HEK293 (cell line): Measurements from ENCODE around the gene VPS4A.

Experiments used
- CTCF ChIP-seq: fragments of 450-650 bp; formaldehyde crosslinking; IDR thresholded peaks from 2 replicates; pipeline ENCODE4 v1.5.1; 2016; ENCODE audit warnings: missing biosample characterization, missing genetic modification characterization
- TRIM28 ChIP-seq: IDR thresholded peaks from 2 replicates; pipeline ENCODE4 v1.6.1; 2011; ENCODE audit warnings: low read length, control low read depth, borderline replicate concordance
- ZBTB1 ChIP-seq: fragments of 450-650 bp; formaldehyde crosslinking; IDR thresholded peaks from 2 replicates; pipeline ENCODE4 v1.5.1; 2016; ENCODE audit warnings: missing biosample characterization, missing genetic modification characterization
- ZNF239 ChIP-seq: fragments of 450-650 bp; formaldehyde crosslinking; IDR thresholded peaks from 2 replicates; pipeline ENCODE4 v1.5.1; 2016; ENCODE audit warnings: missing biosample characterization, missing genetic modification characterization
- ZNF274 ChIP-seq, 2 experiments: fragments of 200-500 bp in 1 of 2; fragments of 450-650 bp in 1 of 2; sonication (Bioruptor generic) in 1 of 2; formaldehyde crosslinking in 1 of 2; IDR thresholded peaks; 2 replicates each; pipeline versions ENCODE4 v1.5.1 to v1.6.1; 2014 to 2016; ENCODE audit warnings: borderline replicate concordance in 1 of 2, inconsistent platforms in 1 of 2, low read length in 1 of 2, missing biosample characterization in 1 of 2, missing genetic modification characterization in 1 of 2
- ZSCAN23 ChIP-seq: fragments of 450-650 bp; formaldehyde crosslinking; IDR thresholded peaks from 2 replicates; pipeline ENCODE4 v1.5.1; 2016; ENCODE audit warnings: missing biosample characterization, missing genetic modification characterization

DNA sequence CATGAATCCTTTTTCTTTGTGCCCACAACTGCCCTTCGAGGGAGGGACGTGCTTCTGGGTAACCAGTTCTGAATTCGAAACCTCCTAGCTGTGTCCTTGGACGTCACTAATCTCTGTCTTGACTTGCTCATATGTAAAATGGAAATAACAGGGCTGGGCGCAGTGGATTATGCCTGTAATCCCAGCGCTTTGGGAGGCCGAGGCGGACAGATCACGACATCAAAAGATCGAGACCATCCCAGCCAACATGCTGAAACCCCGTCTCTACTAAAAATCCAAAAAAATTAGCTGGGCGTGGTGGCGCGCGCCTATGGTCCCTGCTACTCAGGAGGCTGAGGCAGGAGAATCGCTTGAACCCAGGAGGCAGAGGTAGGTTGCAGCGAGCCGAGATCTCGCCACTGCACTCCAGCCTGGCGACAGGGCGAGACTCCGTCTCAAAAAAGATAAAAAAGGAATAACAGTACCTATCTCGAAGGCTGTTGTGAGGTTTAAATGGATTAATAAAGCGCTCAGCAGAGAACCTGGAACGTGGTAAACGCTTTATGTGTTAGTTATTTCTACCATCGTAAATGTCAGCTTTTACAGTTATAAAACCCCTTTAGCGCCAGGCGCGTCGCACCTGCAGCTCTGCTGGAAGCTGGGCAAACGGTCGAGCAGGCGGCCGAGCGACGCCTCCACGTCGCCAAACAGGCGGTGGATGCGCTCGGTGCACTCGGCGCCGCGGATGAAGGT is 27.6 kb downstream of the VPS4A start:
- TF ChIP-seq CTCF = no peak
- no peak for TF ChIP-seq ZSCAN23 (tag by site-specific recombination)
- no peak for TF ChIP-seq TRIM28
- no peak for TF ChIP-seq ZNF274 (IDR thresholded peaks at IDR 0.05; ENCODE audit: low read length)
- no peak for TF ChIP-seq ZNF274 (tag by site-specific recombination; IDR thresholded peaks at IDR 0.05; ENCODE audit: borderline replicate concordance)
- TF ChIP-seq ZBTB1 (tag by site-specific recombination) = no peak
- TF ChIP-seq ZNF239 (tag by site-specific recombination) = no peak
